HG03095 (cell line): Measurements from ENCODE around the gene SCGB3A1.

ENCODE experiments used
- ATAC-seq: cut with Tn5 transposase; IDR thresholded peaks from one replicate; pipeline ENCODE4 v1.9.1; 2021; ENCODE audit warnings: moderate library complexity; ENCODE audit not compliant: unreplicated experiment

SCGB3A1 gene

DNA sequence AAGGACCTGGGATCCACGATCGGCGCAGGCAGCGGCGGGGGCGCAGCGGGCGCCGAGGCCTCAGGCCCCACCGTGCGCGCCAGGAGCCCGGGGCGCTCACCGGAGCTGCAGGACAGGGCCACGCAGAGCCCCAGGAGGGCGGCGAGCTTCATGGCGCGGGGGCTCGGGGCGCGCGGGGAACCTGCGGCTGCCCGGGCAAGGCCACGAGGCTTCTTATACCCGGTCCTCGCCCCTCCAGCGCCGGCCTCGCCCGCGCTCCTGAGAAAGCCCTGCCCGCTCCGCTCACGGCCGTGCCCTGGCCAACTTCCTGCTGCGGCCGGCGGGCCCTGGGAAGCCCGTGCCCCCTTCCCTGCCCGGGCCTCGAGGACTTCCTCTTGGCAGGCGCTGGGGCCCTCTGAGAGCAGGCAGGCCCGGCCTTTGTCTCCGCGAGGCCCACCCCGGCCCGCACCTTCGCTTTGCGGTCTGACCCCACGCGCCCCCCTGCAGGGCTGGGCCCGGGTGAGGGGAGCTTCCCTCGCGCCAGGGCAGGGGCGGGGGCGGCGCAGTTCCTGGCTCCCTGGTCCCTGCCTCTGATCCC, at the start of gene SCGB3A1:
SCGB3A1 (minus strand) TSS at position 189 of the 577 bp plus-strand sequence; CDS start at position 152, 37 bp downstream.
- no peak for ATAC-seq

DNA sequence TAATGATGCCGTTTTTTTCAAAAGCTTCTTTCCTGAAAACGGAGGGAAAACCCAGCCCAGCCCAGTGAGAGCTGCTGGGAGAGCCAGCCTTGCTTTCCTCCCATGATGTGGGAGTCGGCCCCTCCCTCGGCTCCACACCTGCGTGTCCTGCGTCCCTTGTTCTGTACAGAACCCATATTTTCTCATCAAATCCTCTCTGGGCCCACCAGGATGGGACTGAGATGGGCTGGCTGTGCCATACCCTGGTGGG, 49.2 kb upstream of the SCGB3A1 start:
- ATAC-seq: no peak

GRCh38 chr5:180639741-180640610, 48.7 kb upstream of the SCGB3A1 start:
- ATAC-seq: no peak

- no peak for ATAC-seq
Measured at GRCh38 chr5:180639287-180639686, 48.0 kb upstream of the SCGB3A1 start.

GRCh38 chr5:180637962-180638680, 46.8 kb upstream of the SCGB3A1 start:
- no peak for ATAC-seq

DNA sequence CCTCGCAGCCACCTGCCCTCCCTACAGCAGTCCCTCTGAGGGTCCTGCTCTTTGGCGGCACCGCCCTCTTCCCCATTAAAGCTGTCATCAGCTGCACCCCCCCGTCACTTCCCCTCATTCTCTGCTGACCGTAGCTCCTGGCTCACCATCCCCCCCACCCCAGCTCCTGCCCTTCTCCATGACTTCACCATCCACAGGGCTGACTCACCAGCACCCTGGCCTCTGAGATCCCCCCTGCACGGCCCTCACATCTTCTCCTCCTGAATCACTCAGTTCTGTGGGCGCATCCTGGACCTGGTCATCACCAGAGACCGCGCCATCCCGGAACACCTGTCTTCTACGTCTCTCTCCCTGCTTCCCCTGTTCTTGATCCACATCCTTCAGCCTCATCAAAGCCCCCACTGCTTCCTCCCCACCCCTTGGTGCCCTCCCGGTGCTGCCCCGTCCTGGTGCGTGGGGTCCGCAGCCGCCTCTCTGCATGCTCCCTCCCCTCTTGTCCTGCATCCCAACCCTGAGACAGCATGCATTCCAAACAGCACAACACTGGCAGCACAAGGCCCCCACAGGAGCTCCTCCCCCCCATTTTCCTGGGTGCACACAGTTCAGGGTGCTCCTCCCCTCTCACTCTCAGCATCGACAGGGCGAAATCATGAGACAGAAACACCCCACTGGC, 45.2 kb upstream of the SCGB3A1 start:
- ATAC-seq: no peak

DNA sequence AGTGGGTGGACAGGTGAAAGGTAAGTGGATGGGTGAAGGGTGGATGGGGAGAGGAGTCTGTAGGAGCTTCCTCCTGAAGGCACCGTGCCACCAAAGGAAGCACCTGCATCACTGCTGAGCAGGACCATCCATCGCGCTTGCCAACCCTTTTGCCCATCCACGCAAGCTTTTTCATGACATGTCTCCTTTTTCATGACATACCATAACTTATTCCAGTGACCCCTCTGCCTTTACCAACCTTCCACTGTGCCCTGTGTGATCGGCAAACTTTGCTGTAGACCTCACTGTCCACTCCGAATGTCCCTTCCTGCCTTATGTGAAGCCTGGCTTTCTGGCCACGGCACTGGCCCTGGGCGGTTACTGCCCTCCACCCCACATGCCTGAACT, 44.7 kb upstream of the SCGB3A1 start:
- no peak for ATAC-seq

DNA sequence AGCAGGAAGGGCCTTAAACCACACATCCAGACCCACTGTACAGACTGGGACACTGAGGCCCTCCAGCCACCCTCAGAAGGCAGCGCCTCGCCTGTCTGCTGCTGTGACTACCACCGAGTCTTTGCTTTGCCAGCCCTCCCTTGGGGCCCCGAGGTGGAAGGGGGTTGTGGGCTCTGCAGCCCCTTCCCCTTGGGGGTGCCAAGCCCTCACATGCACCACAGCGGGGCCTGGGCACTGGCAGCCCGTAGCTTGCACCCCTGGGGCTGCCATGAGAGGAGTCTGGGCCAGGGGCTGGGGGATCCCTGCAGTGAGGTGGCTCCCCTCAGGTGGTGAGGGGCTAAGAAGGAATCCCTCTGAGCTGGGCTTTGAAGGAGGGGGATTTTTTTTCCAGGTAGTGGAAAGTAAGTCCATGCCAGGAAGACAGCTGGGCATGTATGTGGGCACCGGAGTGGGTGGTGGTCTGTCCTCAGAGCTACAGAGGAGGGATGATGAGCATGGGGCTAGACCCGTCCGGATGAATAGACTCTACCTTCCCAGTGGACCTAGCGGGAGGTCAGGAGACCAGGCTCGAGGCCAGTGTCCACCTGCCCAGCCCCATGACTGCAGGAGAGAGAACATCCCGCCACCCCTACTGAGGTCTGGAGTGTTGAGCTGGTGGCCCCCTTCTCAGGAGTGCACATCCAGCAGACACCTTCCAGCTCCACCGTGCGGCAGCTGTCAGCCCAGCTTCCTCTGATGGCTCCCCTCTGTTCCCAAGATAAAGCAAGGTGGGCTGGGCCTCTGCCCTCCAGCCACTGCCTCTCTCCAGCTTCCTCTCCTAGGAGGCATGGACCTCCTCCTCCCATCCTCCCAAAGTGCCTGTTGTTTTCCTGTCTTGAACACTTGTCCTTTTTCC, 42.2 kb upstream of the SCGB3A1 start:
- no peak for ATAC-seq

DNA sequence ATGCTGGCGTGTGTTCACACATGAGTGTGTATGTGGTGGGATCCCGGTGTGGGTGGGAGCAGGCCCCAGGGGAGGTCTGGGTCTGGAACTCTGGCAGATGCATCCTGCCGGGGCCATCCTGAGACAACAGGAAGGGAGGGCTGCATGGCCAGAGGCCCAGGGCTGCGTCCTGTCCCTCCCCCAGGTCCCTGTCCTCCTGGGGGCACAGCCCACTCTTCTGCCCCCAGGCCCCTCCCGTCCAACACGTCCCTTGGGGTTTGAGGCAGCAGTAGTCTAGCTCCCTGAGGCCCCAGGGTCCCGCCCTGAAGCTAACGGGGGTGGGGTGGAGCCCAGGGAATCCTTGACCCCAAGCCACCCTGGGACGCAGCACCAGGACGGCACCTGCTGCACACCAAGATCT, 41.5 kb upstream of the SCGB3A1 start:
- no peak for ATAC-seq

DNA sequence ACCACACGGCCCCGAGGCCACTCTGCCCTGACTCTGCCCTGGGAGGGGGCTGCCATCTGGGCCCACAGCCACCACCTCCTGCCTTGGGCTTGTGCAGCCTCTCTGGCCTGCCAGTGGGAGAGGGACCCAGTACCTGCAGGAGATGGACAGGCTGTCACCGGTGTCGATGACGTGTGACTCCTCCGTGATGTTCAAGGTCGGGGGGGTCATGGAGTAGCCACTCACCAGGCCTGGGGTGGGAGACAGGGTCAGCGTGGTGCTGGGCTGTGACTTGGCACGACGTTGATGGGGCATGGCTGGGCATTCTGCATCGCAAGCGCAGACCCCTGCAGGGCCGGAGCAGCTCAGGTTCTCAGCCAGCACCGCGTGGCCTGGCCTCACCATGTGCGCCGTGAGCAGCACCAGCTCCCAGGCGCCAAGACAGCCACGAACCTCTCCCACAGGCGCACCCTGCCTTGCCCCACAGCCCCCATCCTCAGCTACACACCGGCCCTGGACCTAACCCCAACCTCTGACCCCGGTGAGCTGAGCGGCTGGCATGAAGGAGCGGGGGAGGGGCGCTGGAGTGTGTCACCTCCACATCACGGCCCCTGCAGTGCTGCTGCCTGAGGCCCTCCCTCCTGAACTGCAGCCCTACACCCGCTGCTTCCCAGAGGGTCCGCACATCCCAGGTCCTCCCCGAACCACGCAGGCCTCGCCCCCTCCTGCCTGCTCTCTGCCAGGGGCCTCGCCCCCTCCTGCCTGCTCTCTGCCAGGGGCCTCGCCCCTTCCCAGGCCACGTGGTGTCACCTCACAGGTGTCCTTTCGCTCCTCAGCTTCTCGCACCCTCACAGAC, 40.5 kb upstream of the SCGB3A1 start:
- ATAC-seq: no peak

DNA sequence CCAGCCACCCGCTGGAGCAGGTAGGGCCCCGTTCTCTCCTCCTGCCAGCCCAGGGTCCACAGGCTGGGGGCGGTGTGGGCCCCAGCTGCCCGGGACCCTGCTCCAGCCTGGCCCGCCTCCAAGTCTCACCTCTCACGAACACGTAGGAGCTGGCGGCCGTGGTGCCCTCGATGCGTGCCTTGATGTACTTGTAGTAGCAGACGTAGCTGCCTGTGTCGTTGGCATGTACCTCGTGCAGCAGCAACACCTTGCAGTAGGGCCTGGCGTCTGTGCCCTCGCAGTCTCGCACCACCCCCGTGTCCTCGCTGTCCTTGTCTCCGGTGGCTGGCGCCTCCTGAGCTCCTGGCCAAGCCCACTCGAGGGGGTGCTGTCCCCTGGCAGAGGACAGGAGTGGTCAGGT, 39.1 kb upstream of the SCGB3A1 start:
- no peak for ATAC-seq

DNA sequence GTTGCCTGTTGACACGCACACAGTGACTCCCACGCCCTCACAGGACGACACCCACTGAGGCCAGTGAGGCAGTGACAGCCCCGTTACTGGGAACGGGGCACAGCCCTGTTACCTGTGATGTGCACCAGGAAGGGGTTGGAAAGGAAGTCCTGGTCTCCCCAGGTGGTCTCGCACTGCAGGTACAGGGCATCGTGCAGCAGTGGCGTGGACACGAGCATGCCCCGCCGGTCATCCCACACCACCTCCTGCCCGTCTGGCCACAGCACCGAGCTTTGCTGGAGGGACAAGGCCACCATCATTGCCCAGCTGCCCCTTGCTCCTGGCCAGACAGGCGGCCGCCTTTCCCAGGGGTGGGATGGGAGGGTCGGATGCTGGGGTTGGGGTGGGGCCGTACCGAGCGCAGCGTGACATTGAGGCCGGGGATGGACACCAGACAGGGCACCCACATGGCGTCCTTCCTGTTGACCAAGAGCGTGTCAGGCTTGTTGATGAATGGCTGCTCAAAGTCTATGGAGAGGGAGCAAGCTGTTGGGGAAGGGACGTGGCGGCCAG, 38.6 kb upstream of the SCGB3A1 start:
- no peak for ATAC-seq

GRCh38 chr5:180628827-180629750, 37.8 kb upstream of the SCGB3A1 start:
- ATAC-seq: no peak

GRCh38 chr5:180628211-180628610, 36.9 kb upstream of the SCGB3A1 start:
- no peak for ATAC-seq

DNA sequence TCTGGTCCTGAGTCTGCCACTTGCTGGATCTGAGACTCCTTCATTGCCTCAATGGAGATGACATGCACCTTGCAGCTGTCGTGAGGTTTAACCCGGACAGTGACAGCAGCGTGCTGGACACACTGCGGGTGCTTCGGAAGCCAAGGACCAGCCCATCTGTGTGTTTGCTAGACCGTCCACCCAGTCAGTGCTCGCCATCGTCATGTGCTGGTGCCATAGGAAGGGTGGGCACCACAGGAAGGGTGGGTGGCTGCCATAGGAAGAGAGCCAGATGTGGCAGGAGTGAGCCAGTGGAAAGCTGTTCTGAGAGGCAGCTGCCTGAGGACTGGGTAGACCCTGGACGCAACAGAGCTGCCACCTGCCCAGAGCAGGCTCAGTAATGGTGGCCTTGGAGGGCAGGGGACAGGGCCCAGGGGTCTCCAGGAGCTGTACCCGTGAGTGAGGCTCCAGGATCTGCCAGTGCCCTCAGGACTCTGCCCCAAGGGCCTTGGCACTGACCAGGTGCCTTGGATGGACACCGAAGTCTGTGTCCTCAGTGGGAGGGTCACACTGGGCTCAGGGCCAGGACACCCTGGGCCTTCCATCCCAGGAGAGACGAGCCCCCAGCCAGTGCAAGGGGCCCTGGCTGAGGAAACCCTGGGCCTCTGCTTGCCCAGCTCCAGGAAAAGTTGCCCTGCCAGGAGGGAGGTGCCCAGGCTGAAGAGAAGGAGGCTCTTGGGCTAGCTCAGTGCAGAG, 36.3 kb upstream of the SCGB3A1 start:
- no peak for ATAC-seq

GRCh38 chr5:180626661-180627385, 35.5 kb upstream of the SCGB3A1 start:
- no peak for ATAC-seq
